K562 (cell line): ENCODE data around the gene VWA5B1. TPM values are rescaled to one million over a fixed set of nuclear protein-coding genes. Genes with fewer than 3 reads are reported as not detected.

Source experiments
- ATAC-seq: fragments of 200-7000 bp; cut with Tn5 transposase; 3 replicates; pipeline ENCODE4 v1.9.1; 2020; ENCODE audit warnings: moderate library complexity
- BruUV-seq: library from RNA; stranded (reverse); fragments of 400-500 nt; replicated peaks from 2 replicates; lab custom pipeline; 2021; lab: Mats Ljungman, UMichigan
- CTCF ChIA-PET: fragments of 300-600 bp; formaldehyde crosslinking; extraction: SDS; loops from one replicate; lab custom pipeline; 2021; ENCODE audit warnings: low intra/inter-chr PET ratio; lab: Yijun Ruan, JAX
- POLR2A ChIA-PET: fragments of 300-600, 350-650 bp; sonication (Branson Sonifier 250); formaldehyde crosslinking; extraction: SDS; loops from one replicate; lab custom pipeline; 2021; ENCODE audit warnings: antibody characterized with exemption, inconsistent platforms; lab: Yijun Ruan, JAX
- DNase-seq, 4 experiments: peaks; one replicate each; pipeline versions ENCODE4 v3.0.0 to v3.0.0-alpha.2; 2011 to 2018; ENCODE audit warnings: low spot score in 3 of 4, mixed read lengths in 3 of 4; ENCODE audit errors: extremely low read depth in 1 of 4
- FAIRE-seq: peaks from 2 replicates; lab custom pipeline; 2011; peaks lifted over from hg19 to GRCh38; lab: Jason Lieb, UNC
- H2AFZ ChIP-seq: 2 replicates; pipeline ENCODE4 v1.6.0; 2011; ENCODE audit warnings: low read depth, low read length, control low read depth, inconsistent platforms
- H3K27ac ChIP-seq: fragments of 200-600 bp; 3 replicates; pipeline ENCODE4 v1.8.0; 2011; ENCODE audit warnings: low read depth, mild to moderate bottlenecking, control low read depth, inconsistent platforms, low read length, moderate library complexity, mixed read lengths; ENCODE audit errors: extremely low read depth
- H3K27me3 ChIP-seq, 2 experiments: fragments of 300-600 bp in 1 of 2; 2 replicates in 1 of 2; 3 replicates in 1 of 2; pipeline versions ENCODE4 v1.6.0 to v1.8.0; 2011; ENCODE audit warnings: inconsistent platforms in 2 of 2, low read length in 2 of 2, mild to moderate bottlenecking in 1 of 2, mixed read lengths in 1 of 2, moderate library complexity in 1 of 2; ENCODE audit not compliant: control insufficient read depth in 2 of 2, insufficient read depth in 2 of 2
- H3K36me3 ChIP-seq: fragments of 300-600 bp; 3 replicates; pipeline ENCODE4 v1.8.0; 2011; ENCODE audit warnings: mild to moderate bottlenecking, low read length, inconsistent platforms; ENCODE audit not compliant: control insufficient read depth, insufficient read depth
- H3K4me1 ChIP-seq, 2 experiments: fragments of 200-600 bp in 1 of 2; replicated peaks in 1 of 2; 2 replicates in 1 of 2; 3 replicates in 1 of 2; pipeline versions ENCODE4 v1.5.1 to v1.8.0; 2011; ENCODE audit warnings: inconsistent platforms in 2 of 2, low read length in 2 of 2, mild to moderate bottlenecking in 1 of 2, mixed read lengths in 1 of 2, moderate library complexity in 1 of 2; ENCODE audit not compliant: control insufficient read depth in 2 of 2, insufficient read depth in 2 of 2
- H3K4me2 ChIP-seq: 2 replicates; pipeline ENCODE4 v1.6.1; 2011; ENCODE audit warnings: low read length, control low read depth, inconsistent platforms, mixed read lengths; ENCODE audit not compliant: insufficient read depth
- H3K4me3 ChIP-seq: fragments of 200-600 bp; sonication (generic), shearing (Covaris generic); 2 replicates; pipeline ENCODE4 v1.5.1; 2016; ENCODE audit warnings: control low read depth, inconsistent platforms
- H3K79me2 ChIP-seq: fragments of 200-600 bp; 3 replicates; pipeline ENCODE4 v1.8.0; 2011; ENCODE audit warnings: low read length, inconsistent platforms; ENCODE audit not compliant: control insufficient read depth, insufficient read depth
- H3K9ac ChIP-seq, 2 experiments: 2 replicates each; pipeline versions ENCODE4 v1.6.0 to v1.6.1; 2011; ENCODE audit warnings: low read depth in 2 of 2, low read length in 2 of 2, control low read depth in 1 of 2, inconsistent platforms in 1 of 2, mild to moderate bottlenecking in 1 of 2, mixed read lengths in 1 of 2; ENCODE audit not compliant: insufficient read depth in 1 of 2
- H3K9me1 ChIP-seq: one replicate; pipeline ENCODE4 v1.6.0; 2011; ENCODE audit warnings: inconsistent platforms, mild to moderate bottlenecking, low read length, moderate library complexity; ENCODE audit not compliant: control insufficient read depth, insufficient read depth
- H3K9me3 ChIP-seq: replicated peaks from 2 replicates; pipeline ENCODE4 v1.5.1; 2011; ENCODE audit warnings: low read depth, low read length, inconsistent platforms; ENCODE audit not compliant: control insufficient read depth, insufficient read depth
- H4K20me1 ChIP-seq: replicated peaks from 2 replicates; pipeline ENCODE4 v1.6.1; 2011; ENCODE audit warnings: low read length, inconsistent platforms, mixed read lengths; ENCODE audit not compliant: control insufficient read depth, insufficient read depth
- BDP1 ChIP-seq: IDR thresholded peaks from 3 replicates; pipeline ENCODE4 v1.6.1; 2011; ENCODE audit not compliant: insufficient read length, insufficient read depth
- ELF1 ChIP-seq: fragments of 200-800 bp; sonication (Bioruptor generic); IDR thresholded peaks from 2 replicates; pipeline ENCODE4 v1.6.1; 2016; ENCODE audit warnings: missing genetic modification characterization, missing compliant biosample characterization
- FIP1L1 ChIP-seq: fragments of 200-400 bp; formaldehyde crosslinking; IDR thresholded peaks from 2 replicates; pipeline ENCODE4 v1.6.1; 2018; ENCODE audit warnings: mild to moderate bottlenecking, low read depth, low read length; ENCODE audit not compliant: poor library complexity, severe bottlenecking
- GABPB2 ChIP-seq: fragments of 250-450 bp; sonication (Bioruptor Pico); conservative IDR thresholded peaks from 2 replicates; pipeline ENCODE4 v1.5.1; 2021; ENCODE audit warnings: mild to moderate bottlenecking
- KLF16 ChIP-seq: IDR thresholded peaks from 2 replicates; pipeline ENCODE4 v1.6.1; 2016; ENCODE audit warnings: antibody characterized with exemption
- MCM7 ChIP-seq, 2 experiments: fragments of 450-650 bp; IDR thresholded peaks; 2 replicates each; pipeline ENCODE4 v1.6.1; 2016 to 2018
- NR2C2 ChIP-seq, 2 experiments: fragments of 200-800 bp in 1 of 2; sonication (Bioruptor generic) in 1 of 2; sonication (generic) in 1 of 2; formaldehyde crosslinking in 1 of 2; IDR thresholded peaks; 2 replicates each; pipeline versions ENCODE4 v1.6.1 to v1.8.0; 2016 to 2022; ENCODE audit warnings: mild to moderate bottlenecking in 1 of 2, missing compliant biosample characterization in 1 of 2, missing genetic modification characterization in 1 of 2, missing genetic modification reagents in 1 of 2
- NUFIP1 ChIP-seq: fragments of 450-650 bp; IDR thresholded peaks from 2 replicates; pipeline ENCODE4 v1.6.1; 2018; ENCODE audit not compliant: partially characterized antibody
- RBM34 ChIP-seq: fragments of 200-400 bp; formaldehyde crosslinking; IDR thresholded peaks from 2 replicates; pipeline ENCODE4 v1.6.1; 2018; ENCODE audit warnings: low read length, borderline replicate concordance; ENCODE audit not compliant: insufficient read depth
- RHOXF2B ChIP-seq: fragments of 250-450 bp; sonication (Bioruptor Pico); conservative IDR thresholded peaks from 2 replicates; pipeline ENCODE4 v1.5.1; 2021
- SAP30 ChIP-seq: fragments of 200-600 bp; sonication (generic); IDR thresholded peaks from 2 replicates; pipeline ENCODE4 v1.6.1; 2012; ENCODE audit warnings: borderline replicate concordance, low read depth, mild to moderate bottlenecking, moderate library complexity, low read length, control low read depth, inconsistent platforms; ENCODE audit not compliant: insufficient read depth, poor library complexity, severe bottlenecking
- XRCC4 ChIP-seq: IDR thresholded peaks from one replicate; pipeline ENCODE4 v1.6.1; 2011; ENCODE audit not compliant: insufficient read depth, insufficient read length; ENCODE audit errors: extremely low read depth
- ZBTB9 ChIP-seq: fragments of 450-650 bp; formaldehyde crosslinking; IDR thresholded peaks from 2 replicates; pipeline ENCODE4 v1.4.0; 2020; ENCODE audit warnings: mild to moderate bottlenecking, moderate library complexity
- ZFP91 ChIP-seq: sonication (generic); formaldehyde crosslinking; IDR thresholded peaks from 2 replicates; pipeline ENCODE4 v1.8.0; 2022; ENCODE audit warnings: mild to moderate bottlenecking, missing genetic modification reagents
- ZNF143 ChIP-seq: sonication (generic); formaldehyde crosslinking; IDR thresholded peaks from 2 replicates; pipeline ENCODE4 v1.9.0; 2022; ENCODE audit warnings: mild to moderate bottlenecking, missing genetic modification reagents
- ZNF780A ChIP-seq: fragments of 250-450 bp; sonication (Bioruptor Pico); IDR thresholded peaks from 2 replicates; pipeline ENCODE4 v1.5.0; 2021; ENCODE audit warnings: mild to moderate bottlenecking
- WGBS: fragments of 100-300 bp; shearing (Covaris generic); methylation state at CpG from one replicate; pipeline ENCODE4 v1.1.6; 2016; ENCODE audit warnings: low coverage, mixed read lengths; ENCODE audit not compliant: insufficient coverage; ENCODE audit errors: missing lambda C conversion rate; 5-methylcytosine and 5-hydroxymethylcytosine counted together
- in situ Hi-C: fragments of 300-500 bp; cut with MboI; formaldehyde crosslinking; loops from 4 replicates; pipeline ENCODE4 v1.15.0; 2018; ENCODE audit warnings: inconsistent platforms, mixed read lengths
- intact Hi-C: fragments of 100-400 bp; cut with micrococcal nuclease; formaldehyde crosslinking; loops from 2 replicates; pipeline ENCODE4 v1.14.2; 2022
- polyA plus RNA-seq, 8 experiments: library from polyadenylated mRNA; depleted of rRNA in 4 of 8; stranded (reverse) in 5 of 8; unstranded in 3 of 8; fragments of >200 nt; fragmentation: Nextera tagmentation in 2 of 8; fragmentation: Illumina TruSeq in 1 of 8; extraction: Ambion mirVana in 2 of 8; extraction: Trizol in 1 of 8; gene quantifications; 2 replicates each; pipeline versions ENCODE4 v1.2.1 to v1.2.3, GENCODE V29; 2011 to 2014; ENCODE audit warnings: inconsistent platforms in 1 of 8, missing spikeins in 1 of 8
- total RNA-seq, 7 experiments: library from RNA; depleted of rRNA in 6 of 7; stranded (reverse); fragments of >200 nt in 6 of 7; fragmentation: Illumina TruSeq in 2 of 7; extraction: Trizol in 2 of 7; gene quantifications; 2 replicates each; pipeline versions ENCODE4 v1.2.1 to v1.2.3, GENCODE V29; 2011 to 2021; ENCODE audit warnings: low replicate concordance in 1 of 7

The VWA5B1 gene
- total and polyA plus RNA-seq, 9 of the 15 experiments (the other 6 are each of a cell fraction or from before 2014, with no cell fraction given), result not detected

- no peak for TF ChIP-seq ELF1
- no peak for TF ChIP-seq ZNF780A (CRISPR knock-in tag)
- no peak for TF ChIP-seq ZNF143 (CRISPR knock-in tag)
- no peak for TF ChIP-seq XRCC4
- no peak for TF ChIP-seq ZBTB9 (CRISPR knock-in tag)
- TF ChIP-seq BDP1, result no peak
- TF ChIP-seq NUFIP1, result no peak
- TF ChIP-seq MCM7 (IDR thresholded peaks at IDR 0.05), result no peak
- TF ChIP-seq SAP30, result no peak
- TF ChIP-seq KLF16, result no peak
- no peak for TF ChIP-seq GABPB2 (CRISPR knock-in tag)
- TF ChIP-seq FIP1L1, result no peak
- no peak for TF ChIP-seq ZFP91 (CRISPR knock-in tag)
- TF ChIP-seq RHOXF2B, result no peak
- no peak for TF ChIP-seq RBM34
- no peak for TF ChIP-seq NR2C2 (CRISPR knock-in tag; IDR thresholded peaks at IDR 0.05)
- no peak for TF ChIP-seq NR2C2 (tag; IDR thresholded peaks at IDR 0.05)
- WGBS, result 3% methylated on average over 2 of the region's 2 CpGs
- no TSS peak for BruUV-seq
- ATAC-seq (no peak), FAIRE-seq (no peak), DNase-seq (no peak)
- Histone ChIP-seq H3K4me3 (no peak overlapping the region), H3K4me1 (no peaks in the 10 kb centered on the region), H4K20me1 (no peaks in the 10 kb centered on the region), H2AFZ (no peak overlapping the region), H3K36me3 (no peaks in the 10 kb centered on the region), H3K4me2 (no peak overlapping the region), H3K27me3 (peaks cover 12 to 26% of the 10 kb centered on the region in 2 experiments; a peak in 4 of 5 replicates), H3K9ac (no peak overlapping the region), H3K9me1 (no peaks in the 10 kb centered on the region), H3K79me2 (no peaks in the 10 kb centered on the region), H3K27ac (no peak overlapping the region), H3K9me3 (no peaks in the 10 kb centered on the region)
- ChIA-PET POLR2A (no interaction called here), CTCF (no interaction called here)
- intact Hi-C loops (no loop called here), in situ Hi-C loops (no loop called here)
Measured at GRCh38 chr1:20281801-20282200, 8.9 kb upstream of the VWA5B1 start.
